Heart left ventricle (tissue), 16 donors: ENCODE measurements around the gene CCNYL1. TPM values are rescaled to one million over a fixed set of nuclear protein-coding genes. Genes with fewer than 3 reads are reported as not detected.
A peak's percentile ranks its signal among the peaks of the same experiment; 100 is the strongest.
"Not testable (repeated sequence)": the region's sequence is repeated elsewhere in the genome, so short reads cannot be mapped to it uniquely, and the experiment has no call there.

Source experiments
- ATAC-seq, 4 donors: fragments of 200-7000 bp; cut with Tn5 transposase; one replicate each; pipeline ENCODE4 v1.9.1; 2020 to 2022; ENCODE audit warnings: moderate library complexity in 4 of 4, mild to moderate bottlenecking in 3 of 4, moderate number of reproducible peaks in 1 of 4
- DNase-seq, 5 donors: peaks; one replicate each; pipeline ENCODE4 v3.0.0-alpha.2; 2020
- H3K27ac ChIP-seq, 12 donors: fragments of 200-600 bp; sonication (generic) in 4 of 12; one replicate each; pipeline versions ENCODE4 v1.5.0 to v1.8.0; 2016 to 2022; ENCODE audit warnings: mild to moderate bottlenecking in 2 of 12
- H3K27me3 ChIP-seq, 9 donors: fragments of 200-600 bp; sonication (generic) in 2 of 9; one replicate each; pipeline versions ENCODE4 v1.5.1 to v1.8.0; 2016 to 2022; ENCODE audit warnings: mild to moderate bottlenecking in 3 of 9
- H3K36me3 ChIP-seq, 9 donors: fragments of 200-600 bp; sonication (generic) in 2 of 9; one replicate each; pipeline versions ENCODE4 v1.5.0 to v1.8.0; 2018 to 2022; ENCODE audit warnings: mild to moderate bottlenecking in 2 of 9
- H3K4me1 ChIP-seq, 12 donors: fragments of 200-600 bp; sonication (generic) in 4 of 12; one replicate each; pipeline versions ENCODE4 v1.5.0 to v1.8.0; 2016 to 2022; ENCODE audit warnings: mild to moderate bottlenecking in 3 of 12
- H3K4me3 ChIP-seq, 12 donors: fragments of 200-600 bp; sonication (generic) in 4 of 12; one replicate each; pipeline versions ENCODE4 v1.5.0 to v1.8.0; 2017 to 2022; ENCODE audit warnings: mild to moderate bottlenecking in 9 of 12, moderate library complexity in 4 of 12
- H3K9me3 ChIP-seq, 12 donors: fragments of 200-600 bp; sonication (generic) in 4 of 12; one replicate each; pipeline versions ENCODE4 v1.5.0 to v1.8.0; 2016 to 2022; ENCODE audit warnings: mild to moderate bottlenecking in 1 of 12
- CTCF ChIP-seq, 12 donors: fragments of 200-600 bp; sonication (generic) in 4 of 12; IDR thresholded peaks; one replicate each; pipeline versions ENCODE4 v1.5.0 to v1.8.0; 2018 to 2022; ENCODE audit warnings: antibody characterized with exemption in 12 of 12, mild to moderate bottlenecking in 5 of 12
- POLR2A ChIP-seq, 2 donors: fragments of 450-650 bp; IDR thresholded peaks; one replicate each; pipeline ENCODE4 v1.6.1; 2017; ENCODE audit warnings: antibody characterized with exemption in 2 of 2, mild to moderate bottlenecking in 2 of 2, moderate library complexity in 2 of 2
- WGBS, 4 donors: extraction: QIAGEN DNeasy Blood & Tissue Kit in 2 of 4; methylation state at CpG; one replicate each; pipeline versions ENCODE4 v1.1.5 to v1.1.7; 2013 to 2018; 5-methylcytosine and 5-hydroxymethylcytosine counted together
- intact Hi-C, 10 donors: fragments of 100-400 bp; cut with DNase I; formaldehyde crosslinking; loops; one replicate each; pipeline versions ENCODE4 v1.11.1 to v1.14.2; 2022
- polyA plus RNA-seq, 2 donors: library from polyadenylated mRNA; stranded (reverse); fragments of 200-250 nt; gene quantifications; one replicate each; pipeline ENCODE4 v1.2.3, GENCODE V29; 2013
- total RNA-seq, 9 donors: library from RNA; depleted of rRNA in 2 of 9; stranded (reverse); fragments of >200 nt in 2 of 9; fragmentation: NEBNext Ultra II Directional in 3 of 9; extraction: Animal tissue kit (Norgen Biotek cat#: 25700) in 3 of 9; gene quantifications; one replicate each; pipeline versions ENCODE4 v1.1.0 to v1.2.4, GENCODE V29; 2016 to 2023
- donor health status: ischemic (EF 13 %, LVEDD 7.1; RV severe dilation, severe dysfunction).
- donor health status: healthy with polysubstance abuse.
- donor health status: DM: no; HTN: yes; CAD: no.
- donor health status: DM: no; HTN: no; CAD: no.
- donor health status: ischemic (EF 25% LVEDD 6.9; RV normal size, moderate dysfunction).
- donor health status: ischemic (EF 25% LVEDD 5.7; RV mildly dilated, moderate dysfunction).
- donor health status: healthy.
- donor health status: DM: yes; HTN: yes; CAD: no.
- donor health status: ischemic (EF 35%, LVEDD 5.7; RV mildly dilated, moderate dysfunction).
- donor health status: nonischemic (EF 11% LVEDD 7.7; RV severe dilation, severe dysfunction).
- donor health status: DM: yes; HTN: yes; CAD: no.
- donor health status: PGD.
- donor health status: ischemic (EF 29% LVEDD 5.4; RV normal size, mild dysfunction).
- donor health status: nonischemic (EF 23%, LVEDD 6.1; RV moderate dilation, normal function).

CCNYL1 gene
- total and polyA plus RNA-seq, 11 donors = 3.9 to 17.5 (median 10.9) TPM

DNA sequence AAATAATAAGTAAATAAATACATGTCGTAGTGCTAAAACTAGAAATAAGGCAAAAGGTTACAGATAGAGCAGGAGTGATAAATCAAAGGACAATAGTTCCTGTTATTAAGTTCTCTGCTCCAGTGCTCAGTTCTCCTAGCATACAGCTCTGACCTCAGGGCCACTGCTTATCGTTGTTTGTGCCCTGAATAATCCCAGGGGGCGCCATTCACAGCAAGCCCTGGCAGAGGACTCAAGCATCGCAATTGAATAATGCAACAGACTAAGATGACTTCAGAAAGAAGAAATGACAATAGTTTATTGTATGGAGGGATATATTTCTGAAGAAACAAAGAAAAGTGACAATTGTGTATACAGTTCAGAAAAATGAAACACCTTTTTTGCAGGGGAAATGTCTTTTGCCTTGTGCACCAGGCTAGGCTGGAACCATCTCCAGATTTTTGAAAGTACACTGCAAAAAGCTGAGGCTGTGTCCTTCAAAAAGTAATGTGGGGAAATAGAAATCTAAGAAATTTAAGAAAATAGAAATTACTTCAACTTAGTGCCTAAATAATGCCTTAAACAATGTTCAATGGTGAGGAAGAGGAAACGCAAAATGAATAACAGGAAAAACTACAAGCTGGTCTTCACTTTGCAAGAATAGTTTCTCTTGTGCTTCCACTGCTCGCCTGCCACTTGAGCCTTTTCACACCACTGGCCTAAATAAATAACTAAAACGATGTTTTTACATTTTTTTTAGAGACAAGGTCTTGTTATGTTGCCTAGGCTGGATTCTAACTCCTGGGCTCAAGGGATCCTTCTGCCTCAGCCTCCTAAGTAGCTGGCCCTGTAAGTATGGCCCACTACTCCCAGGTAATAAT, 19.0 kb upstream of the CCNYL1 start:
- ATAC-seq (peak in 3 of 4 donors; percentile 52 to 58 (median 56)), DNase-seq (peak in 3 of 5 donors; percentile 36 to 42 (median 40))
- intact Hi-C loops = no loop called here
- Histone ChIP-seq H3K9me3 (no peaks in the 10 kb centered on the region), H3K4me1 (peaks cover 0 to 17% (median 6%) of the 10 kb centered on the region in 12 donors), H3K27ac (peak overlapping the region in 5 of 12 donors; percentile 9 to 50 (median 40)), H3K27me3 (no peaks in the 10 kb centered on the region), H3K36me3 (no peaks in the 10 kb centered on the region), H3K4me3 (no peak overlapping the region)
- 31 to 44% (median 40%) methylated on average over 7 of the region's 7 CpGs for WGBS, 4 donors
- TF ChIP-seq POLR2A (IDR thresholded peaks at IDR 0.05) (no peak), CTCF (IDR thresholded peaks at IDR 0.05) (peak; percentile 21 to 59 (median 44))

DNA sequence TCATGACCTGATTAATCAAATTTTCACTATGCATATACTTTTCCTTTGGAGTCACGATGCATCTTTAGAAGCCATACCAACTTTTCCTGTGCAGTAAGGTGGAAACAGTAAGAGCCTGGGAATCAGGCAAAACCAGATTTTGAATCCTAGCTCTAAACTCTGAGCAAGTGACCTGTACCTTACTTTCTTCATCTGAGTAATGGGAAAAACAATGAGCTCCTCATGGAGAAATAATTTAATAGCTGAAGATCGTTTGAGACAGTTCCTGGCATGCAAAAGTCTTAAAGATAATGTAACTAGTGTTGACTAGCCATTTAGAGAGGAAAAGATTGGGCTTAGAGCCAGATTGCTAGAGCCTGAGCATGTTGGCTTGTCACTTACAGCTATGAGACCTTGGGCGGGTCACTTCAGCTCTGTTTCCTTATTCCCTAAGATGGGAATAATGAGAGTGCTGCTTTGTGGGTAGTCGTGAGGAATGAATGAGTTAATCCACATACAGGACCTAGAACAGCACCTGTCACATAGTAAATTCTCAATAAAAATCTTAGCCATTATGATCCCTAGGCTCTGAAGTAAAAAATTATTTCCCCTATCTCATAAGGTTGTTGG, 17.7 kb upstream of the CCNYL1 start:
- Histone ChIP-seq H3K27me3 (no peaks in the 10 kb centered on the region), H3K36me3 (no peaks in the 10 kb centered on the region), H3K9me3 (no peaks in the 10 kb centered on the region), H3K4me1 (peaks cover 0 to 17% (median 6%) of the 10 kb centered on the region in 12 donors), H3K27ac (no peak overlapping the region), H3K4me3 (no peak overlapping the region)
- no peak for TF ChIP-seq CTCF (IDR thresholded peaks at IDR 0.05)
- intact Hi-C loops = no loop called here
- ATAC-seq (no peak), DNase-seq (no peak)
- WGBS, 4 donors = 58 to 70% (median 59%) methylated on average over 3 to 4 of the region's 4 CpGs

DNA sequence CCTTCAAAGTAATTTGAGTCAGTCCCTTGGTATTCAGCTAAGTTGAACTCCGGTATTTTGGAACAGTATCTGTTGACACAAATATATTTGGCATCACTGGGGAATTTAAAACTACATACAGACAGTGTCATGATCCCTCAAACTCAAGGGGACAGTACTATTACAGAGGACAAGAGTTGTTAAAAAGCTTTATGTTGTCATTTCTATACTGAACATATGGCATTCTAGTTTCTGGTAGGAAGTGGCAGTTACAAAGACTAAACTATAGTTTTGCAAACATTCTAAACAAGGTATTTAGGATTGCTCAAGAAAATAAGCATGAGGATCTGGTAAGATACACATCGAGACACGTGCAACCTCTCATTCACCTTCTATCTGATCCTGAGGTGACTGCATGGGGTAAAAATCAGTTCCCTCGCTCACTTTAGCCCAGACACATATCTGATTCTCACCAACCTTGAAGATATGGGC, 16.6 kb upstream of the CCNYL1 start:
- ATAC-seq = no peak
- no peak for TF ChIP-seq POLR2A (IDR thresholded peaks at IDR 0.05)
- no peak for TF ChIP-seq CTCF (IDR thresholded peaks at IDR 0.05)
- H3K36me3 ChIP-seq = no peaks in the 10 kb centered on the region
- H3K27ac ChIP-seq = no peak overlapping the region
- H3K27me3 ChIP-seq = no peaks in the 10 kb centered on the region
- no peak overlapping the region for H3K4me3 ChIP-seq
- H3K4me1 ChIP-seq = peaks cover 0 to 17% (median 6%) of the 10 kb centered on the region in 12 donors
- no peaks in the 10 kb centered on the region for H3K9me3 ChIP-seq
- intact Hi-C loops = no loop called here
- 57 to 75% (median 68%) methylated on average over 4 of the region's 4 CpGs for WGBS, 4 donors
- no peak for DNase-seq

DNA sequence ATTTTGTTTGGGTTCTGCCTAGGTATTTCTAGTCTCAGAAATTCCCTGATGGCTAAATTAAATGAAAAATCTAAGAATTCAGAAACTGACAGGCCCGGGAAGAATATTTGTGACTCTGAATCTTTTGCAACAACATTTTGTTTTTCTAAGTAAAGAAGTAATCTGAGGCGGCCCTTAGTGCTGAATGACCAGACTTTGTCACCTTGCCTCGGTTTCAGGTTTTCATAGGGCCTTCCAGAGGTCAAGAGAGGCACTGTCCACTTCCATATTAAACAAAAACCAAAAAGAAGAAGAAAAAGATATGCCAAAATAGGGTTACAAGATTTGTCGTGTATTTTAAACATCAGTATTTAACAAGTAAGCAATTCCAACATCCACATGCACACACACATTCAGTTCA, 16.1 kb upstream of the CCNYL1 start:
- DNase-seq = no peak
- no peaks in the 10 kb centered on the region for H3K9me3 ChIP-seq
- no peak for TF ChIP-seq CTCF (IDR thresholded peaks at IDR 0.05)
- no peak for TF ChIP-seq POLR2A (IDR thresholded peaks at IDR 0.05)
- H3K36me3 ChIP-seq = no peaks in the 10 kb centered on the region
- no peak for ATAC-seq
- H3K27ac ChIP-seq = no peak overlapping the region
- H3K27me3 ChIP-seq = no peaks in the 10 kb centered on the region
- no peak overlapping the region for H3K4me3 ChIP-seq
- 77 to 89% (median 83%) methylated on average over 4 of the region's 4 CpGs for WGBS, 4 donors
- intact Hi-C loops = no loop called here
- H3K4me1 ChIP-seq = peaks cover 0 to 17% (median 6%) of the 10 kb centered on the region in 12 donors

DNA sequence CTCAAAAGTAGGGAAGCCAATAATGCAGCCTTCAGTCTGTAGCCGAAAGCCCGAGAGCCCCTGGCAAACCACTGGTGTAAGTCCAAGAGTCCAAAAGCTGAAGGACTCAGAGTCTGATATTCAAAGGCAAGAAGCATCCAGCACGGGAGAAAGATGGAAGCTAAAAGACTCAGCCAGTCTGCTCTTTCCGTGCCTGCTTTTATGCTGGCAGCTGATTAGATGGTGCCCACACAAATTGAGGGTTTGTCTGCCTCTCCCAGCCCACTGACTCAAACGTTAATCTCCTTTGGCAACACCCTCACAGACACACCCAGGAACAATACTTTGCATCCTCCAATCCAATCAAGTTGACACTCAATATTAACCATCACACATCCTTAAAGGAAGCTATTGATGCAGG, 14.5 kb upstream of the CCNYL1 start:
- H3K27ac ChIP-seq, H3K36me3 ChIP-seq, intact Hi-C loops, H3K27me3 ChIP-seq, DNase-seq, H3K9me3 ChIP-seq, H3K4me3 ChIP-seq, ATAC-seq: not testable (repeated sequence)
- WGBS, 4 donors = 68 to 83% (median 79%) methylated on average over 5 of the region's 5 CpGs
- H3K4me1 ChIP-seq = peaks cover 0 to 11% (median 5%) of the 10 kb centered on the region in 12 donors
